Neural cell (in vitro differentiated cells): ENCODE data around the gene HIP1R. TPM values are rescaled to one million over a fixed set of nuclear protein-coding genes. Genes with fewer than 3 reads are reported as not detected.

Source experiments
- H2AFZ ChIP-seq: fragments of 200-600, 300-800 bp; sonication (generic), shearing (Covaris generic); 2 replicates; pipeline ENCODE4 v1.6.0; 2014; ENCODE audit warnings: low read depth, mild to moderate bottlenecking, antibody characterized with exemption, low read length, moderate library complexity
- H3F3A ChIP-seq: fragments of 200-600 bp; shearing (Covaris generic); 2 replicates; pipeline ENCODE4 v1.6.1; 2016; ENCODE audit warnings: mild to moderate bottlenecking, moderate library complexity, mixed read lengths, antibody characterized with exemption, low read length; ENCODE audit not compliant: insufficient read depth, poor library complexity, severe bottlenecking
- H3K27ac ChIP-seq: fragments of 200-600, 300-800 bp; sonication (generic), shearing (Covaris generic); 2 replicates; pipeline ENCODE4 v1.5.1; 2014; ENCODE audit warnings: mild to moderate bottlenecking, low read length, moderate library complexity
- H3K27me3 ChIP-seq: fragments of 300-800, 200-600 bp; sonication (generic), shearing (Covaris generic); 2 replicates; pipeline ENCODE4 v1.6.0; 2014; ENCODE audit warnings: mild to moderate bottlenecking, low read depth, low read length, moderate library complexity; ENCODE audit not compliant: insufficient read depth
- H3K36me3 ChIP-seq: fragments of 300-800, 200-600 bp; sonication (generic), shearing (Covaris generic); 2 replicates; pipeline ENCODE4 v1.5.1; 2014; ENCODE audit warnings: mild to moderate bottlenecking, antibody characterized with exemption, low read length, moderate library complexity; ENCODE audit not compliant: insufficient read depth
- H3K4me2 ChIP-seq: fragments of 300-800, 200-600 bp; sonication (generic), shearing (Covaris generic); 2 replicates; pipeline ENCODE4 v1.6.0; 2014; ENCODE audit warnings: mild to moderate bottlenecking, low read length
- H3K4me3 ChIP-seq: fragments of 300-800, 200-600 bp; sonication (generic), shearing (Covaris generic); 2 replicates; pipeline ENCODE4 v1.5.1; 2014; ENCODE audit warnings: mild to moderate bottlenecking, low read length, moderate library complexity
- H3K79me2 ChIP-seq: fragments of 200-600 bp; shearing (Covaris generic); replicated peaks from 2 replicates; pipeline ENCODE4 v1.6.0; 2014; ENCODE audit warnings: mild to moderate bottlenecking, low read length, moderate library complexity; ENCODE audit not compliant: insufficient read depth
- H3K9ac ChIP-seq: fragments of 300-800, 200-600 bp; sonication (generic), shearing (Covaris generic); 2 replicates; pipeline ENCODE4 v1.6.1; 2016; ENCODE audit warnings: mild to moderate bottlenecking, low read length, mixed read lengths
- H3K9me2 ChIP-seq: fragments of 200-600 bp; shearing (Covaris generic); 2 replicates; pipeline ENCODE4 v1.6.1; 2016; ENCODE audit warnings: mild to moderate bottlenecking, low read length, mixed read lengths; ENCODE audit not compliant: insufficient read depth
- H3K9me3 ChIP-seq: fragments of 200-600, 300-800 bp; sonication (generic), shearing (Covaris generic); 2 replicates; pipeline ENCODE4 v1.6.1; 2016; ENCODE audit warnings: mild to moderate bottlenecking, mixed run types, low read length, moderate library complexity, mixed read lengths
- H4K20me1 ChIP-seq: fragments of 200-600 bp; shearing (Covaris generic); 2 replicates; pipeline ENCODE4 v1.6.1; 2016; ENCODE audit warnings: mild to moderate bottlenecking, mixed run types; ENCODE audit not compliant: insufficient read depth
- CTCF ChIP-seq: fragments of 450-650 bp; IDR thresholded peaks from 2 replicates; pipeline ENCODE4 v1.5.1; 2014; ENCODE audit warnings: antibody characterized with exemption, mild to moderate bottlenecking, moderate library complexity; ENCODE audit not compliant: poor library complexity, severe bottlenecking
- EP300 ChIP-seq: fragments of 450-650 bp; conservative IDR thresholded peaks from 2 replicates; pipeline ENCODE4 v1.6.1; 2014; ENCODE audit warnings: antibody characterized with exemption, mild to moderate bottlenecking, moderate library complexity; ENCODE audit not compliant: poor library complexity, severe bottlenecking
- EZH2 ChIP-seq: fragments of 200-600, 300-800 bp; shearing (Covaris generic), sonication (generic); IDR thresholded peaks from 2 replicates; pipeline ENCODE4 v1.6.1; 2014; ENCODE audit warnings: antibody characterized with exemption, low read length, borderline replicate concordance, mild to moderate bottlenecking; ENCODE audit not compliant: insufficient read depth, poor library complexity, severe bottlenecking
- MXI1 ChIP-seq: fragments of 450-650 bp; conservative IDR thresholded peaks from 2 replicates; pipeline ENCODE4 v1.6.1; 2014; ENCODE audit warnings: antibody characterized with exemption, mild to moderate bottlenecking; ENCODE audit not compliant: poor library complexity, severe bottlenecking
- POLR2AphosphoS5 ChIP-seq: IDR thresholded peaks from 2 replicates; pipeline ENCODE4 v1.6.1; 2012
- RAD21 ChIP-seq: fragments of 450-650 bp; conservative IDR thresholded peaks from 2 replicates; pipeline ENCODE4 v1.6.1; 2014; ENCODE audit warnings: antibody characterized with exemption, mild to moderate bottlenecking, moderate library complexity
- REST ChIP-seq: IDR thresholded peaks from 2 replicates; pipeline ENCODE4 v1.6.1; 2012; ENCODE audit warnings: borderline replicate concordance
- SMC3 ChIP-seq: fragments of 450-650 bp; conservative IDR thresholded peaks from 2 replicates; pipeline ENCODE4 v1.6.1; 2014; ENCODE audit warnings: antibody characterized with exemption, mild to moderate bottlenecking, moderate library complexity; ENCODE audit not compliant: poor library complexity
- TAF1 ChIP-seq: IDR thresholded peaks from 2 replicates; pipeline ENCODE4 v1.6.1; 2012; ENCODE audit warnings: low read depth
- polyA plus RNA-seq: library from polyadenylated mRNA; depleted of rRNA; stranded (reverse); fragments of >200 nt; gene quantifications from 2 replicates; pipeline ENCODE4 v1.2.3, GENCODE V29; 2014

Gene HIP1R
- polyA plus RNA-seq, 1 donor from 2014 or later = 270 TPM

- TF ChIP-seq EZH2 (no peak), MXI1 (no peak), TAF1 (no peak), POLR2AphosphoS5 (no peak), RAD21 (no peak), SMC3 (no peak), CTCF (no peak), EP300 (no peak), REST (no peak)
- Histone ChIP-seq H4K20me1 (no peaks in the 10 kb centered on the region), H3K36me3 (no peaks in the 10 kb centered on the region), H3K9ac (peak overlapping the region; percentile 78), H3F3A (peaks cover 12% of the 10 kb centered on the region), H3K9me3 (no peaks in the 10 kb centered on the region), H3K27ac (peak overlapping the region; percentile 97), H3K79me2 (peaks cover 56% of the 10 kb centered on the region), H3K27me3 (no peaks in the 10 kb centered on the region), H3K4me3 (peak overlapping the region; percentile 56), H3K4me2 (peak overlapping the region; percentile 76), H2AFZ (no peak overlapping the region), H3K9me2 (no peaks in the 10 kb centered on the region)
These were observed 37.6 kb downstream of the HIP1R start for GRCh38 chr12:122872815-122873361.

- Histone ChIP-seq H3K79me2 (peaks cover 59% of the 10 kb centered on the region), H3K4me3 (no peak overlapping the region), H4K20me1 (no peaks in the 10 kb centered on the region)
These were observed 38.3 kb downstream of the HIP1R start for GRCh38 chr12:122873540-122873939.

More at GRCh38 chr12:122873540-122873939, 38.3 kb downstream of the HIP1R start:
- Histone ChIP-seq H3K9me2 (no peaks in the 10 kb centered on the region), H3K9me3 (no peaks in the 10 kb centered on the region), H3K36me3 (no peaks in the 10 kb centered on the region), H3K27ac (peak overlapping the region; percentile 97), H3K4me2 (no peak overlapping the region), H2AFZ (no peak overlapping the region), H3K9ac (peak overlapping the region; percentile 78), H3K27me3 (no peaks in the 10 kb centered on the region), H3F3A (peaks cover 12% of the 10 kb centered on the region)
- TF ChIP-seq POLR2AphosphoS5 = no peak
- TF ChIP-seq EP300 = peak; percentile 37
